Measurements from ENCODE around the gene MAP3K6.

The MAP3K6 gene

GRCh38 chr1:27355683-27356082 lies 11.1 kb downstream of the MAP3K6 start:
- TF ChIP-seq MAX (IDR thresholded peaks at IDR 0.05; ENCODE audit: low read depth, low read length) (no peak), CTCF (IDR thresholded peaks at IDR 0.05; ENCODE audit: low read depth, low read length) (no peak), MYC (IDR thresholded peaks at IDR 0.05; ENCODE audit: low read depth, low read length) (no peak), POLR2A (IDR thresholded peaks at IDR 0.05; ENCODE audit: extremely low read depth, insufficient read length) (no peak)
- no peak for DNase-seq (ENCODE audit: low read depth)
- H3K4me3 ChIP-seq (ENCODE audit: low read depth, low read length) = no peak overlapping the region

GRCh38 chr1:27353629-27354028 lies 13.1 kb downstream of the MAP3K6 start:
- H3K4me3 ChIP-seq (ENCODE audit: low read depth, low read length) = no peak overlapping the region
- no peak for DNase-seq (ENCODE audit: low read depth)
- no peak for TF ChIP-seq POLR2A (IDR thresholded peaks at IDR 0.05; ENCODE audit: extremely low read depth, insufficient read length)
- no peak for TF ChIP-seq CTCF (IDR thresholded peaks at IDR 0.05; ENCODE audit: low read depth, low read length)
- no peak for TF ChIP-seq MYC (IDR thresholded peaks at IDR 0.05; ENCODE audit: low read depth, low read length)
- TF ChIP-seq MAX (IDR thresholded peaks at IDR 0.05; ENCODE audit: low read depth, low read length) = no peak

GRCh38 chr1:27353166-27353565 lies 13.6 kb downstream of the MAP3K6 start:
- no peak overlapping the region for H3K4me3 ChIP-seq (ENCODE audit: low read depth, low read length)
- DNase-seq (ENCODE audit: low read depth) = no peak
- TF ChIP-seq MAX (IDR thresholded peaks at IDR 0.05; ENCODE audit: low read depth, low read length) (no peak), MYC (IDR thresholded peaks at IDR 0.05; ENCODE audit: low read depth, low read length) (no peak), CTCF (IDR thresholded peaks at IDR 0.05; ENCODE audit: low read depth, low read length) (no peak), POLR2A (IDR thresholded peaks at IDR 0.05; ENCODE audit: extremely low read depth, insufficient read length) (no peak)

GRCh38 chr1:27351541-27352107 lies 15.1 kb downstream of the MAP3K6 start:
- TF ChIP-seq CTCF (IDR thresholded peaks at IDR 0.05; ENCODE audit: low read depth, low read length) = no peak
- no peak for TF ChIP-seq MYC (IDR thresholded peaks at IDR 0.05; ENCODE audit: low read depth, low read length)
- TF ChIP-seq MAX (IDR thresholded peaks at IDR 0.05; ENCODE audit: low read depth, low read length) = no peak
- TF ChIP-seq POLR2A (IDR thresholded peaks at IDR 0.05; ENCODE audit: extremely low read depth, insufficient read length) = no peak
- no peak overlapping the region for H3K4me3 ChIP-seq (ENCODE audit: low read depth, low read length)
- DNase-seq (ENCODE audit: low read depth) = no peak

- DNase-seq (ENCODE audit: low read depth) = no peak
- no peak for TF ChIP-seq MAX (IDR thresholded peaks at IDR 0.05; ENCODE audit: low read depth, low read length)
- TF ChIP-seq CTCF (IDR thresholded peaks at IDR 0.05; ENCODE audit: low read depth, low read length) = no peak
- TF ChIP-seq MYC (IDR thresholded peaks at IDR 0.05; ENCODE audit: low read depth, low read length) = no peak
- no peak for TF ChIP-seq POLR2A (IDR thresholded peaks at IDR 0.05; ENCODE audit: extremely low read depth, insufficient read length)
- H3K4me3 ChIP-seq (ENCODE audit: low read depth, low read length) = no peak overlapping the region
Observed at GRCh38 chr1:27350663-27351540, 15.9 kb downstream of the MAP3K6 start.
